Panc1 (cell line): Measurements from ENCODE around the gene OSBPL10. TPM values are rescaled to one million over a fixed set of nuclear protein-coding genes. Genes with fewer than 3 reads are reported as not detected.

Source experiments
- total RNA-seq: library from RNA; stranded (reverse); gene quantifications from one replicate; pipeline ENCODE4 v1.2.1, GENCODE V29; 2021; ENCODE audit not compliant: unreplicated experiment

The OSBPL10 gene
- total RNA-seq, 1 experiment from 2014 or later = 88.1 TPM

Other genes starting within 250 kb of the OSBPL10 start
- gene ZNF860, start 488 bp upstream of the OSBPL10 start, total RNA-seq = 8.9 TPM
- 10.5 TPM for gene GPD1L, start 125.4 kb upstream of the OSBPL10 start, total RNA-seq